ENCODE measurements around the gene FAT1. TPM values are rescaled to one million over a fixed set of nuclear protein-coding genes. Genes with fewer than 3 reads are reported as not detected.
A peak's percentile ranks its signal among the peaks of the same experiment; 100 is the strongest.

FAT1 gene
- total and polyA plus RNA-seq, 7 donors: 12.6 to 146 (median 93.1) TPM

DNA sequence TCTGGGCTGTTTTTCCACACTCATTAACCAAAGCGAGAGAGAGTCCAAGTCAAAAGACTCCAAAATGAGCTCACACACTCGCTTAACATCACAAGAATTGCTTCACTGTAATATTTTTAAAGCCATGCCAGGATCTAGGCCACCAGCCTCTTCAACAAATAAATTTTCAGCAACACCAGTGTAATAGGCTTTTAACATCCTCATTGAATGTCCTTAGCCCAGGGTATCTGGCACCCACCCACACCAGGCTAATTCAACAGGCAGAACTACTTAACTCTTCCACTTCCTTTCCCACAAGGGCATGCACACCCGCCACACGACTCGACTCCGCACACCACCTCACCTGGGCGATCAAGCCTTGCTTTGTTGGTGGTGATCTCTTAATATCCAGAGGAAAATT, 34.2 kb downstream of the FAT1 start:
- peak in 1 of 4 donors; percentile 4 for TF ChIP-seq EP300 (IDR thresholded peaks at IDR 0.05)
- TF ChIP-seq, protein P1, sequence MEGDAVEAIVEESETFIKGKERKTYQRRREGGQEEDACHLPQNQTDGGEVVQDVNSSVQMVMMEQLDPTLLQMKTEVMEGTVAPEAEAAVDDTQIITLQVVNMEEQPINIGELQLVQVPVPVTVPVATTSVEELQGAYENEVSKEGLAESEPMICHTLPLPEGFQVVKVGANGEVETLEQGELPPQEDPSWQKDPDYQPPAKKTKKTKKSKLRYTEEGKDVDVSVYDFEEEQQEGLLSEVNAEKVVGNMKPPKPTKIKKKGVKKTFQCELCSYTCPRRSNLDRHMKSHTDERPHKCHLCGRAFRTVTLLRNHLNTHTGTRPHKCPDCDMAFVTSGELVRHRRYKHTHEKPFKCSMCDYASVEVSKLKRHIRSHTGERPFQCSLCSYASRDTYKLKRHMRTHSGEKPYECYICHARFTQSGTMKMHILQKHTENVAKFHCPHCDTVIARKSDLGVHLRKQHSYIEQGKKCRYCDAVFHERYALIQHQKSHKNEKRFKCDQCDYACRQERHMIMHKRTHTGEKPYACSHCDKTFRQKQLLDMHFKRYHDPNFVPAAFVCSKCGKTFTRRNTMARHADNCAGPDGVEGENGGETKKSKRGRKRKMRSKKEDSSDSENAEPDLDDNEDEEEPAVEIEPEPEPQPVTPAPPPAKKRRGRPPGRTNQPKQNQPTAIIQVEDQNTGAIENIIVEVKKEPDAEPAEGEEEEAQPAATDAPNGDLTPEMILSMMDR (IDR thresholded peaks at IDR 0.05): no peak
- peak in 2 of 4 donors; percentile 9 to 31 for TF ChIP-seq POLR2AphosphoS5 (IDR thresholded peaks at IDR 0.05)
- 73 to 82% methylated on average over 7 of the region's 7 CpGs for WGBS, 2 donors
- Histone ChIP-seq H3K4me1 (peaks cover 0 to 65% (median 63%) of the 10 kb centered on the region in 4 donors), H3K27me3 (no peaks in the 10 kb centered on the region), H3K27ac (peak overlapping the region; percentile 45 to 83 (median 64)), H3K9me3 (no peaks in the 10 kb centered on the region), H3K36me3 (no peaks in the 10 kb centered on the region), H3K4me3 (no peak overlapping the region)
- intact Hi-C loops (cut with DNase I): no loop called here
- DNase-seq: peak; percentile 76

DNA sequence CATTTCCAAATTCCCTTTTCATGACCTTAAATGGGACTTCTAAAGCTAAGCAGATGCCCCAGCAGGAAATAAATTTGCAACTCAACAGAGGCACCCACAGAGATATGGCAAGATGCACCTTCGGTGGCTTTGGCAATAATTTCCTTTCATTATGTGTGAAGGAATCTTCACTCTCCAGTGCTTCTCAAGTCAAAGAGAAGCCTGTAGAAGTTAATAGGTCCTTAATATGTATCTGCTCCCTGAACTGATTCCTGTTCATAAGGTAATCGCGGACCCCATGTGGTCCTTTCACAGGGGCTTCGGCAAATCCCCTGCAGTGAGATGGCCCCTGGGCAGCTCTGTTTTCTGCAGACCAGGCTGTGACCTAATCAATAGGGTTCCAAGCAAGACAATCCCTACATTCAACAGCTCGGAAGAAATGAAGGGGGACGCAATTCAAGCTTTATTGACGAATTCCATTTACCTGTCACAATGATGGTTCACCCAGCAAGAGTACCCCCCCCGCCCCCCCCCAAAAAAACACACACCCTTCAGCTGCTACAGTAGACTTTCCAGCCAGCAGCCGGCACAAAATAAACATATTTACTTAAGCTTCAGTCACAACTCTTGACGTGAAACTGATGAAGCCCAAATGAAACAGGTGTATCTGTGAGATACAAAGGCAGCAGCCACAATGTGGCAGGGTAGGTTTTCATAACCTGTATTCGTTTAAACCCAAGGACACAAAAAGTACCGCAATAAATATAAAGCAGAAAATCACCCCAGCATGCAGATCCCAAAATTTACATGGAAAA, 35.3 kb downstream of the FAT1 start:
- H3K4me1 ChIP-seq: peaks cover 0 to 70% (median 61%) of the 10 kb centered on the region in 4 donors
- no peaks in the 10 kb centered on the region for H3K36me3 ChIP-seq
- TF ChIP-seq EP300 (IDR thresholded peaks at IDR 0.05) (no peak), POLR2AphosphoS5 (IDR thresholded peaks at IDR 0.05) (peak in 1 of 4 donors; percentile 28), POLR2A (IDR thresholded peaks at IDR 0.05) (no peak)
- TF ChIP-seq, protein P1 (IDR thresholded peaks at IDR 0.05): no peak
- no peak for DNase-seq
- peak overlapping the region in 3 of 4 donors; percentile 47 to 83 (median 81) for H3K27ac ChIP-seq
- H3K9me3 ChIP-seq: no peaks in the 10 kb centered on the region
- no peaks in the 10 kb centered on the region for H3K27me3 ChIP-seq
- WGBS, 2 donors: 34 to 59% methylated on average over 12 of the region's 12 CpGs
- no peak overlapping the region for H3K4me3 ChIP-seq
- intact Hi-C loops (cut with DNase I): no loop called here

DNA sequence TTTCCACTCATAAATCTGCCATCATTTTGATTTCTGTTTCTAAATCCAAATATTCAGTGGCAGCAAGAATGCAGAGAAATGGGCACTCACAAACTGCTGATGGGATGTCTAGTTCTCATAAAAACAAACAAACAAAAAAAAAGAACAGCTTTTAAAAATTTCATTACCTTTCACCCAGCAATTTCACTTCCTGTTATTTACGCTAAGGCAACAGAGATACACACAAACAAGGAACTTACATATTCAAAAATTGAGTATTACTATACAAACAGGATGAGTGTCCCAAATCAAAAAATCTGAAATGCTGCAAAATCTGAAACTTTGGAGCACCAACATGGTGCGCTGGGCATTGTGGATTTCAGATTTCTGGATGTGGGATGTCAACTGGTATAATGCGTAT, 36.4 kb downstream of the FAT1 start:
- Histone ChIP-seq H3K9me3 (no peaks in the 10 kb centered on the region), H3K27ac (peak overlapping the region in 3 of 4 donors; percentile 75 to 83 (median 81)), H3K4me1 (peaks cover 0 to 68% (median 56%) of the 10 kb centered on the region in 4 donors), H3K4me3 (no peak overlapping the region), H3K27me3 (no peaks in the 10 kb centered on the region), H3K36me3 (no peaks in the 10 kb centered on the region)
- DNase-seq: no peak
- TF ChIP-seq EP300 (IDR thresholded peaks at IDR 0.05) (no peak), POLR2A (IDR thresholded peaks at IDR 0.05) (no peak), POLR2AphosphoS5 (IDR thresholded peaks at IDR 0.05) (no peak)
- TF ChIP-seq, protein P1 (IDR thresholded peaks at IDR 0.05): no peak
- 66 to 87% methylated on average over 3 of the region's 3 CpGs for WGBS, 2 donors
- intact Hi-C loops (cut with DNase I): no loop called here

DNA sequence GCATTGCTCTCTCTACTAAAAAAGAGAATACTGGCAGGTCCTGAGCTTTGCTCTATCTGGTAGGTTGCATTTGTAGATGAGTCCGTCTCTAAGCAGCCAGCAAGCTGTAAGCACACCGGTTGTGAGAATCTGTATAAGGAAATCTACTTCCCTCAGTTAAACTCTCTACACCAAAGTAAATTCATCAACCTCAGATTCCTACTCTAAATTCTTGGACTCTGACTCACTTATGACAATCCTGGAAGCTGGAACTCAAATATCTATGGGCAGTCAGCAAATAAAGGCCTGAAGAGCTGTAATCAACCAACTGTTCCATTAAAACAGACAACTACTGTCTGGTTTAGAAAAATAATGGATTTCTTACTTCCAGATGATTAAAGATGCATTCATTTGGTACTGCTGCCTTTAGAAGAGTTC, 37.9 kb downstream of the FAT1 start:
- H3K4me1 ChIP-seq: peaks cover 0 to 68% (median 56%) of the 10 kb centered on the region in 4 donors
- DNase-seq: no peak
- H3K27ac ChIP-seq: peak overlapping the region; percentile 75 to 83 (median 82)
- intact Hi-C loops (cut with DNase I): no loop called here
- no peaks in the 10 kb centered on the region for H3K27me3 ChIP-seq
- 25 to 55% methylated on average over 2 of the region's 2 CpGs for WGBS, 2 donors
- TF ChIP-seq POLR2A (IDR thresholded peaks at IDR 0.05) (no peak), POLR2AphosphoS5 (IDR thresholded peaks at IDR 0.05) (peak in 2 of 4 donors; percentile 22 to 28)
- H3K4me3 ChIP-seq: no peak overlapping the region
- H3K36me3 ChIP-seq: no peaks in the 10 kb centered on the region
- H3K9me3 ChIP-seq: no peaks in the 10 kb centered on the region

DNA sequence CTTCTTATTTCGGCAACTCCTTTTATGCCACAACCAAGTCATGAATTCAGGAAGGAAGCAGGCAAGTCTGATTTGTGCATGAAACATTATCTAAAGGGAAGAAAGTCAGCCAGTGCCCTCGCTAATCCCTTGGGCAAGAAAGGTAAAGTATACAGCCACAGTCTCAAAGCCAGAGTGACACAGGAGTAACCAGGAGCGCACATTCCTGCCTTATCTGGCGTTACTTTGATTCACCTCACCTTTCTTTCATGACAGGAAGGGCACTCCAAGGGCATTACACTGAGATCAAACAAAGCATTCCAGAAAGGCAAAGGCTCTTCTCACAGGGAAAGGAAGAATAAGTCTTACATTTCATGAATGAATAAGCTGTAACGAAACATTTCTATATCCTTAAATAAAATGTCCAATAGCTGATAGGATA, 38.8 kb downstream of the FAT1 start:
- intact Hi-C loops (cut with DNase I): no loop called here
- 71 to 75% methylated on average over 5 of the region's 5 CpGs for WGBS, 2 donors
- TF ChIP-seq POLR2A (IDR thresholded peaks at IDR 0.05): no peak
- TF ChIP-seq, protein P1 (IDR thresholded peaks at IDR 0.05): no peak
- TF ChIP-seq POLR2AphosphoS5 (IDR thresholded peaks at IDR 0.05): no peak
- no peak for TF ChIP-seq EP300 (IDR thresholded peaks at IDR 0.05)
- H3K36me3 ChIP-seq: no peaks in the 10 kb centered on the region
- no peaks in the 10 kb centered on the region for H3K27me3 ChIP-seq
- no peak for DNase-seq
- H3K4me3 ChIP-seq: peak overlapping the region in 3 of 4 donors; percentile 20 to 30 (median 22)
- peak overlapping the region; percentile 75 to 83 (median 82) for H3K27ac ChIP-seq
- H3K9me3 ChIP-seq: no peaks in the 10 kb centered on the region
- H3K4me1 ChIP-seq: peaks cover 0 to 68% (median 55%) of the 10 kb centered on the region in 4 donors

Measured in sigmoid colon (tissue), 7 donors.